Activated CD4-positive, alpha-beta T cell treated with anti-CD3 and anti-CD28 coated beads, Interleukin-2, Interleukin-6, amounts not matched to agents 100 ng/mL and 50 ng/mL, durations not matched to agents 16 hours and 8 hours (primary cell): Measurements from ENCODE around the gene HVCN1.
"Not testable (repeated sequence)": the region's sequence is repeated elsewhere in the genome, so short reads cannot be mapped to it uniquely, and the experiment has no call there.

ENCODE experiments used
- DNase-seq: peaks from one replicate; pipeline ENCODE4 v3.0.0-alpha.2; 2020

Gene HVCN1

GRCh38 chr12:110688446-110689280, at the start of gene HVCN1:
TSS of gene HVCN1 (minus strand) at chr12:110689115. CDS start at chr12:110683245, 5,870 bp downstream.
- DNase-seq = peak; percentile 27

GRCh38 chr12:110737532-110737931, 48.6 kb upstream of the HVCN1 start:
- DNase-seq = no peak

GRCh38 chr12:110737016-110737415, 48.1 kb upstream of the HVCN1 start:
- not testable (repeated sequence) for DNase-seq

GRCh38 chr12:110733900-110734299, 45.0 kb upstream of the HVCN1 start:
- no peak for DNase-seq

- no peak for DNase-seq
These were observed 44.3 kb upstream of the HVCN1 start for GRCh38 chr12:110733089-110733715.

GRCh38 chr12:110732572-110732971, 43.7 kb upstream of the HVCN1 start:
- no peak for DNase-seq

- DNase-seq = no peak
These were observed 42.6 kb upstream of the HVCN1 start for GRCh38 chr12:110731479-110731878.

- DNase-seq = no peak
These were observed 39.7 kb upstream of the HVCN1 start for GRCh38 chr12:110728628-110729027.

- no peak for DNase-seq
These were observed 37.9 kb upstream of the HVCN1 start for GRCh38 chr12:110726708-110727369.

GRCh38 chr12:110726028-110726427, 37.1 kb upstream of the HVCN1 start:
- DNase-seq = no peak

- no peak for DNase-seq
These were observed 36.4 kb upstream of the HVCN1 start for GRCh38 chr12:110725267-110725666.

GRCh38 chr12:110722892-110723291, 34.0 kb upstream of the HVCN1 start:
- not testable (repeated sequence) for DNase-seq

- no peak for DNase-seq
These were observed 32.7 kb upstream of the HVCN1 start for GRCh38 chr12:110721570-110721969.

GRCh38 chr12:110720516-110720915, 31.6 kb upstream of the HVCN1 start:
- no peak for DNase-seq

- no peak for DNase-seq
These were observed 29.4 kb upstream of the HVCN1 start for GRCh38 chr12:110718222-110718908.

GRCh38 chr12:110717037-110717436, 28.1 kb upstream of the HVCN1 start:
- DNase-seq = peak; percentile 26

- DNase-seq = no peak
These were observed 20.0 kb upstream of the HVCN1 start for GRCh38 chr12:110708917-110709316.

- no peak for DNase-seq
These were observed 16.4 kb upstream of the HVCN1 start for GRCh38 chr12:110705309-110705708.

- no peak for DNase-seq
These were observed 15.8 kb upstream of the HVCN1 start for GRCh38 chr12:110704750-110705149.

- no peak for DNase-seq
These were observed 15.3 kb upstream of the HVCN1 start for GRCh38 chr12:110704231-110704630.

- no peak for DNase-seq
These were observed 13.2 kb upstream of the HVCN1 start for GRCh38 chr12:110702081-110702480.

- DNase-seq = no peak
These were observed 10.9 kb upstream of the HVCN1 start for GRCh38 chr12:110699591-110700445.
